WERI-Rb-1 (cell line): Measurements from ENCODE around the gene CCDC142.
"Not testable (repeated sequence)": the region's sequence is repeated elsewhere in the genome, so short reads cannot be mapped to it uniquely, and the experiment has no call there.

Experiments used
- DNase-seq: peaks from one replicate; pipeline ENCODE4 v3.0.0-alpha.2; 2020
- H3K27ac ChIP-seq: fragments of 250-450 bp; sonication (Bioruptor Pico); 2 replicates; pipeline ENCODE4 v1.5.1; 2020; ENCODE audit warnings: mild to moderate bottlenecking, moderate library complexity
- H3K27me3 ChIP-seq: fragments of 250-450 bp; sonication (Bioruptor Pico); 2 replicates; pipeline ENCODE4 v1.5.1; 2021; ENCODE audit warnings: mild to moderate bottlenecking, low read depth, moderate library complexity; ENCODE audit not compliant: insufficient read depth, severe bottlenecking
- H3K36me3 ChIP-seq: fragments of 250-450 bp; sonication (Bioruptor Pico); 2 replicates; pipeline ENCODE4 v1.5.1; 2020; ENCODE audit warnings: mild to moderate bottlenecking, moderate library complexity
- H3K4me3 ChIP-seq: 2 replicates; pipeline ENCODE4 v1.5.1; 2011; ENCODE audit warnings: low read depth, mild to moderate bottlenecking, control low read depth, low read length
- H3K9me3 ChIP-seq: fragments of 250-450 bp; sonication (Bioruptor Pico); 2 replicates; pipeline ENCODE4 v1.5.1; 2021; ENCODE audit warnings: mild to moderate bottlenecking, moderate library complexity; ENCODE audit not compliant: severe bottlenecking
- TF ChIP-seq, protein P1 (sequence below): IDR thresholded peaks from 2 replicates; pipeline ENCODE4 v1.5.1; 2011; ENCODE audit warnings: low read depth, mild to moderate bottlenecking, control low read depth, inconsistent platforms, low read length

Gene CCDC142

DNA sequence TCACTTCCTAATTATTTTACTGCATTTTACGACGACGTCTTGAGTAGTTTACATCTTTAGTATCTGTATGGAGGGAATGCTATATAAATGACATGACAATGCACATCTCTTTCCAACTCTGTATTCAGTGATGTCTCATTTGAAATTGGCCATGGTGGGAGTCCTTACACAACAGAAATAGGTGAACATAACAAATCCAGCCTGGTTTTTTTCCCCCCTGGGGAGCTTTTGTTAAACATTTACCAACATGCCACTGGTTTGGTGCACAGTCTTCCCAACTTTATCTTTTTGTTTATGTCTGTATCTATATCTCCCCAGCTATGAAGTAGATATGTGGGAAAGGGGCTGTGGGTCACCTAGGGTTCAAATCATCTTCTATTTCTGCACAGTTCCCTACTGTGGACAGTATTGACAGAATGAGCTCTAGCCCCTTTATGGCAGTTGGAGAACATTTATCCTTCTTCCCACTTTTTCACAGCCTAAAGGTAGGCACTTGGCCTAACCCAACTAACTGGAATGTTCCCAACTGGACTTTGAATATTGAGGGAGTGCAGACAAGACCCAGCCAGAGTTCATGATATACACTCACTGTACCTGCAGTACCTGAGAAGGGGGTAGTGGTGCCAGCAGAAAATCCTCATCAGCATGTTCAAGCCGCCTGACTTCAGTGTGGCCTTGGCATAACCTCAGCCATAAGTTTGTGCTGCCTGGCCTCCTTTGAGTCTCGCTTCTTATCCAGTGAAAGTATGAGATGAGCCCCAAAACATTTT lies 35.4 kb downstream of the CCDC142 start:
- no peak for DNase-seq
- TF ChIP-seq, protein P1, sequence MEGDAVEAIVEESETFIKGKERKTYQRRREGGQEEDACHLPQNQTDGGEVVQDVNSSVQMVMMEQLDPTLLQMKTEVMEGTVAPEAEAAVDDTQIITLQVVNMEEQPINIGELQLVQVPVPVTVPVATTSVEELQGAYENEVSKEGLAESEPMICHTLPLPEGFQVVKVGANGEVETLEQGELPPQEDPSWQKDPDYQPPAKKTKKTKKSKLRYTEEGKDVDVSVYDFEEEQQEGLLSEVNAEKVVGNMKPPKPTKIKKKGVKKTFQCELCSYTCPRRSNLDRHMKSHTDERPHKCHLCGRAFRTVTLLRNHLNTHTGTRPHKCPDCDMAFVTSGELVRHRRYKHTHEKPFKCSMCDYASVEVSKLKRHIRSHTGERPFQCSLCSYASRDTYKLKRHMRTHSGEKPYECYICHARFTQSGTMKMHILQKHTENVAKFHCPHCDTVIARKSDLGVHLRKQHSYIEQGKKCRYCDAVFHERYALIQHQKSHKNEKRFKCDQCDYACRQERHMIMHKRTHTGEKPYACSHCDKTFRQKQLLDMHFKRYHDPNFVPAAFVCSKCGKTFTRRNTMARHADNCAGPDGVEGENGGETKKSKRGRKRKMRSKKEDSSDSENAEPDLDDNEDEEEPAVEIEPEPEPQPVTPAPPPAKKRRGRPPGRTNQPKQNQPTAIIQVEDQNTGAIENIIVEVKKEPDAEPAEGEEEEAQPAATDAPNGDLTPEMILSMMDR = no peak
- Histone ChIP-seq H3K4me3 (no peak overlapping the region), H3K9me3 (no peaks in the 10 kb centered on the region), H3K36me3 (no peaks in the 10 kb centered on the region), H3K27me3 (no peaks in the 10 kb centered on the region), H3K27ac (no peak overlapping the region)

DNA sequence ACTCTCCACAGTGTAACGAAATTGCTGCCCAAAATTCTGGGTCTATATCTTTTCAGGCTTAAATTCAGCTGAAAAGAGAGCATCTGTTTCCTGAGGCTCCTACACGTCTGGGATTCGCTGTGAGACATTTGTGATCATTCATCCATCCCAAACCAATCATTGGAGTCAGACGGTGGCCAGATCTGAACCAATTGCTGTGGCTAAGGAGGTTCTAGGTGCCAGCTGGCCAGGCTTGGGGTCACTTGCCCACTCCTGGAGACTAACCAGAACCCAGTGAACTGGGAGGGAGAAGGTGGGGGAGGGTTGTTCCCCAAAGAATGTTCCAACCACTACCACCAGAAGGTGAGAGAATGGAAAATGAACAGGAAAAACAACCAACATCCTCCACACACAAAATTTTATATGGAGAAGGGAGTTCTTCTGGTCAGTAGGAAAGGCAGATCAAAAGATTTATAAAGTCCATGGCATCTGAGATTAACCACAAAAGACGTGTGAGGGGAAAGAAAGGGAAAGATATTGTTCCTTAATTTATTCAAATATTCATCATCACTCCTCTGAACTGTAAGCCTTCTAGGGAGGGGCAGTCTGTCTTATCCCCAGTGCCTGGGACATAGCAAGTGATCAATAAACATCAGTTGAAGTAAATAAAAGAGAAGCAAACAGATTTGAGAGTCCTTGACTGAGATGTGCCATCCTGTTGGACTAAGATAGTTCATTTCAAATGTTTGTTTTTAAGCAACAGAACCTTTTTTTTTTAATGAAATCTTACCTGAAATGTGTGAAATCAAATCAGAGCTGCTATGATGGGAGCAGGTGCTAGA lies 38.1 kb downstream of the CCDC142 start:
- H3K27ac ChIP-seq = no peak overlapping the region
- TF ChIP-seq, protein P1 = no peak
- H3K4me3 ChIP-seq = no peak overlapping the region

DNA sequence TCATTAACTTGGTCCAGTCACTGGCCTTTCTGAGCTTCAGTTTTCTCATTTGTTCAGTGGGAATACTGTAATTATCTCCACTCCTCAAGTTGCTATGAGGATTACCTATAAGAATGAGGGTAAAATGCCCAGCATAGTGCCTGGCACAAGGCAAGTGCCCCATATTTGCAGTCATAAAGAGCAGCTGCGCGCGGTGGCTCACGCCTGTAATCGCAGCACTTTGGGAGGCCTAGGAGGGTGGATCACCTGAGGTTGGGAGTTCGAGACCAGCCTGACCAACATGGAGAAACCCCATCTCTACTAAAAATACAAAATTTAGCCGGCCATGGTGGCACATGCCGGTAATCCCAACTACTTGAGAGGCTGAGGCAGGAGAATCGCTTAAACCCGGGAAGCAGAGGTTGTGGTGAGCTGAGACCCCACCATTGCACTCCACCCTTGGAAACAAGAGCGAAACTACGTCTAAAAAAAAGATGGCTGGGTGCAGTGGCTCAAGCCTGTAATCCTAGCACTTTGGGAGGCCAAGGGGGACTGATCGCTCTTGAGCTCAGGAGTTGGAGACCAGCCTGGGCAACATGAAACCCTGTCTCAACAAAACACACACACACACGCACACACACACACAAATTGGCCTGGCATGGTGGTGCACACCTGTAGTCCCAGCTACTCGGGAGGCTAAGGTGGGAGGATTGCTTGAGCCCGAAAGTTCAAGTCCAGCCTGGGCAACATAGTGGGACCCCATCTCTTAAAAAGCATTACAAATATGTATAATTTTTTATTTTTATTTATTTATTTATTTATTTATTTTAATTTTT lies 40.1 kb downstream of the CCDC142 start:
- H3K27me3 ChIP-seq, DNase-seq, H3K27ac ChIP-seq, H3K9me3 ChIP-seq, H3K36me3 ChIP-seq, H3K4me3 ChIP-seq: not testable (repeated sequence)

More for the DNA sequence above, 38.1 kb downstream of the CCDC142 start:
- Histone ChIP-seq H3K27me3 (no peaks in the 10 kb centered on the region), H3K36me3 (no peaks in the 10 kb centered on the region), H3K9me3 (no peaks in the 10 kb centered on the region)
- DNase-seq = no peak

DNA sequence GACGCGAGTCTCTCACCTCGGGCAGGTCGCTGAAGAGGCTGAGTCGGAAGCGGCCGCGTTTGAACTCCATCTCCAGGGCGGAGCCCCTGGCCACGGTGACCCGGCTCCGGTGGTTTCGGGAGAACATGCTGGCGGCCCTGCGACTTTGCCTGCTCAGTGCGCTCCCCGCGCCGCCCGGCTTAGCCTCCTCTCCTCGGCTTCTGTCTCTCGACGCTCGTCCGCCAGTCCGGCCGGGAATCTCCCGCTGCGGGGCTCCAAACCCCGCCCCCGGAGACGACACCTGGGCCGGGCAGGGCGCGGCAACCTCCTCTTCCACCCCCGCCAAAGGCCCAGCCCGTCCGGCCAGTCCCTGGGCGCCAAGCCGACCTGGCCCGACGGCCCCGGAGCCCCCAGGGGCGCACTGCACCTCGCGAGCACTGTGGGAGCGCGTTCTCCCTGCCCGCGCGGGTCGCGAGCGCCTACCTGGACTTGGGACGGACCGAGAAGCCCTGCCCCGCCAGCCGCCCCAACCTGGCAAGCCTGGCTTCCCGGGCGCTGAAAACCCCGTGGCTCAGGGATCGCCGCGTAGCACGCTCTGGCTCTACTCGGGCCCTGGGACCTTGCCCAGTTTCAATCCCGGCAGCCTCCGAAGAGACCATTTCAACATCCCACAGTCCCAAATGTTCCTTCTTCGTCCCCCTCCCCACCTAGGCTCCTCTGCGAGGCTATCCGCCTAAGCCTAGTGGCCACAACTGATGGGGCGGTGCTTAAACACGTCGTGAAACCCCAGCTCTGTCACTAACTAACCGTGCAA lies 40.9 kb downstream of the CCDC142 start, which contains the start of gene RTKN:
Gene RTKN (minus strand): TSS at position 248 of the 793 bp plus-strand sequence. CDS start 121 bp downstream, at position 127.
- no peak for DNase-seq
- TF ChIP-seq, protein P1 = no peak
- Histone ChIP-seq H3K27me3 (no peaks in the 10 kb centered on the region), H3K27ac (peak within 1 kb of the TSS; percentile 90), H3K4me3 (peak within 1 kb of the TSS; percentile 69), H3K36me3 (no peaks in the 10 kb centered on the region), H3K9me3 (no peaks in the 10 kb centered on the region)

DNA sequence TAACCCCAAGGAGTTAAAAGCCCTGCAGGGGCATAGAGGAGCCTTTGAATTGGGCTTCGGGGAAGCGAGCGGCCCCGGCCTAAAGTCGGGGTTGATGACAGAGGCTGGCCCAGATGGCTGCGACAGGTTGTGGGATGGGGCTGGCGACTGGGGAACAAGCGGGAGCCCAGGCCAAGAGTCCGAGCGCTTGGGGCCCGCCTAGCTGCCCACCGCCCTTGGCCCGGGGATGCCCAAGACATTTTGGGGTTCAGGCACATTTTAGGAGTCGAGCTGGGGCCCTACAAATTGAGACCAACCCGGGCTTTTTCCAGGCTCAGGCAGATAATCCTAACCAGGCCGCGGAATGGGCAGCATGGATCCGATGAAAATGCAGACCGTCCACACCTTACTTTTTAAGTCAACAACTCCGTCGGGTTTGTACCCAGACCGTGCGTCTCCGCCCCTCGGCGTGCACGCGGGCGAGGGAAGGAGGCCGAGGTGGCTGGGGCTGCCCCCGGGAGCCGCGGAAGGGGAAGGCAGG lies 41.6 kb downstream of the CCDC142 start:
- Histone ChIP-seq H3K9me3 (no peaks in the 10 kb centered on the region), H3K36me3 (no peaks in the 10 kb centered on the region), H3K4me3 (no peak overlapping the region), H3K27me3 (no peaks in the 10 kb centered on the region), H3K27ac (peak overlapping the region; percentile 90)
- TF ChIP-seq, protein P1 = no peak
- no peak for DNase-seq
